Mucosa of stomach (tissue), 1 donor: ENCODE results near the gene PLEKHM3.

Experiments
- H3K27me3 ChIP-seq: one replicate; pipeline ENCODE4 v1.7.0; 2013; ENCODE audit warnings: mild to moderate bottlenecking, low read length; ENCODE audit not compliant: control insufficient read depth, insufficient read depth
- H3K36me3 ChIP-seq: one replicate; pipeline ENCODE4 v1.7.0; 2013; ENCODE audit warnings: low read length; ENCODE audit not compliant: control insufficient read depth, insufficient read depth
- H3K4me1 ChIP-seq: one replicate; pipeline ENCODE4 v1.7.0; 2013; ENCODE audit warnings: mild to moderate bottlenecking, low read length; ENCODE audit not compliant: control insufficient read depth, insufficient read depth
- H3K4me3 ChIP-seq: one replicate; pipeline ENCODE4 v1.7.0; 2013; ENCODE audit warnings: low read length
- H3K9ac ChIP-seq: one replicate; pipeline ENCODE4 v1.7.0; 2013; ENCODE audit warnings: mild to moderate bottlenecking, low read length, moderate library complexity
- H3K9me3 ChIP-seq: one replicate; pipeline ENCODE4 v1.7.0; 2013; ENCODE audit warnings: mild to moderate bottlenecking, low read length, moderate library complexity; ENCODE audit not compliant: control insufficient read depth
- donor health status: Pancreatic carcinoma.

The PLEKHM3 gene

GRCh38 chr2:207792244-207792785, 233.0 kb downstream of the PLEKHM3 start:
- Histone ChIP-seq H3K36me3 (no peaks in the 10 kb centered on the region), H3K27me3 (no peaks in the 10 kb centered on the region), H3K9me3 (no peaks in the 10 kb centered on the region), H3K4me1 (peaks cover 35% of the 10 kb centered on the region), H3K9ac (no peak overlapping the region), H3K4me3 (no peak overlapping the region)

GRCh38 chr2:207791579-207792243, 233.6 kb downstream of the PLEKHM3 start:
- H3K9me3 ChIP-seq, result no peaks in the 10 kb centered on the region
- H3K27me3 ChIP-seq, result no peaks in the 10 kb centered on the region
- H3K36me3 ChIP-seq, result no peaks in the 10 kb centered on the region
- H3K4me3 ChIP-seq, result no peak overlapping the region
- H3K4me1 ChIP-seq, result peaks cover 32% of the 10 kb centered on the region
- H3K9ac ChIP-seq, result no peak overlapping the region

- Histone ChIP-seq H3K27me3 (no peaks in the 10 kb centered on the region), H3K9me3 (no peaks in the 10 kb centered on the region), H3K4me3 (no peak overlapping the region), H3K36me3 (no peaks in the 10 kb centered on the region), H3K4me1 (peaks cover 26% of the 10 kb centered on the region), H3K9ac (no peak overlapping the region)
These were observed 234.4 kb downstream of the PLEKHM3 start for GRCh38 chr2:207790898-207791297.

GRCh38 chr2:207787800-207788199, 237.5 kb downstream of the PLEKHM3 start:
- no peak overlapping the region for H3K9ac ChIP-seq
- peaks cover 44% of the 10 kb centered on the region for H3K4me1 ChIP-seq
- no peaks in the 10 kb centered on the region for H3K27me3 ChIP-seq
- no peaks in the 10 kb centered on the region for H3K9me3 ChIP-seq
- H3K36me3 ChIP-seq, result no peaks in the 10 kb centered on the region
- no peak overlapping the region for H3K4me3 ChIP-seq

DNA sequence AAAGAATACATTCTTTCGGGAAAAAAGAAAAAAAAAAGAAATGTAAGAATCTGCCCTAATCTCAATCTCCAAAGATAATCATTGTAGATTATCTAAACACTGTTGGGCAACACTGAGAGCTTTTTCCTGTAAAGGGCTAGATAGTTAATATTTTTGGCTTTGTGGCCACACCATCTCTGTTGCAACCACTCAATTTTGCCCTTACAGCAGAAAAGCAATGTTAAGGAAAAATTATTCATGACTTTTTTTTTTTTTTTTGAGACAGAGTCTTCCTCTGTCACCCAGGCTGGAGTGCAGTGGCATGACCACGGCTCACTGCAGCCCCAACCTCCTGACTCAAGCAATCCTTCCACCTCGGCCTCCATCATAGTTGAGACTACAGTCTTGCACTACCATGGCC, 238.3 kb downstream of the PLEKHM3 start:
- Histone ChIP-seq H3K27me3 (no peaks in the 10 kb centered on the region), H3K36me3 (no peaks in the 10 kb centered on the region), H3K4me3 (no peak overlapping the region), H3K9me3 (no peaks in the 10 kb centered on the region), H3K9ac (no peak overlapping the region), H3K4me1 (peaks cover 46% of the 10 kb centered on the region)

- no peaks in the 10 kb centered on the region for H3K36me3 ChIP-seq
These were observed 240.4 kb downstream of the PLEKHM3 start for GRCh38 chr2:207784898-207785297.

GRCh38 chr2:207783514-207783913, 241.8 kb downstream of the PLEKHM3 start:
- peaks cover 49% of the 10 kb centered on the region for H3K4me1 ChIP-seq
- no peaks in the 10 kb centered on the region for H3K9me3 ChIP-seq
- H3K36me3 ChIP-seq, result no peaks in the 10 kb centered on the region
- H3K4me3 ChIP-seq, result no peak overlapping the region
- no peaks in the 10 kb centered on the region for H3K27me3 ChIP-seq
- no peak overlapping the region for H3K9ac ChIP-seq

More at GRCh38 chr2:207784898-207785297, 240.4 kb downstream of the PLEKHM3 start:
- H3K27me3 ChIP-seq, result no peaks in the 10 kb centered on the region
- no peak overlapping the region for H3K9ac ChIP-seq
- H3K4me3 ChIP-seq, result no peak overlapping the region
- no peaks in the 10 kb centered on the region for H3K9me3 ChIP-seq
- peaks cover 42% of the 10 kb centered on the region for H3K4me1 ChIP-seq

GRCh38 chr2:207782238-207783030, 242.9 kb downstream of the PLEKHM3 start:
- Histone ChIP-seq H3K9me3 (no peaks in the 10 kb centered on the region), H3K9ac (peak overlapping the region; percentile 30)

GRCh38 chr2:207779523-207779922, 245.8 kb downstream of the PLEKHM3 start:
- Histone ChIP-seq H3K4me1 (peaks cover 59% of the 10 kb centered on the region), H3K9ac (no peak overlapping the region), H3K36me3 (no peaks in the 10 kb centered on the region), H3K9me3 (no peaks in the 10 kb centered on the region), H3K27me3 (no peaks in the 10 kb centered on the region), H3K4me3 (no peak overlapping the region)

More at GRCh38 chr2:207782238-207783030, 242.9 kb downstream of the PLEKHM3 start:
- Histone ChIP-seq H3K27me3 (no peaks in the 10 kb centered on the region), H3K36me3 (no peaks in the 10 kb centered on the region), H3K4me1 (peaks cover 52% of the 10 kb centered on the region), H3K4me3 (no peak overlapping the region)

- H3K27me3 ChIP-seq, result no peaks in the 10 kb centered on the region
- H3K4me3 ChIP-seq, result no peak overlapping the region
- H3K9ac ChIP-seq, result peak overlapping the region; percentile 22
- H3K36me3 ChIP-seq, result no peaks in the 10 kb centered on the region
- no peaks in the 10 kb centered on the region for H3K9me3 ChIP-seq
- peaks cover 52% of the 10 kb centered on the region for H3K4me1 ChIP-seq
These were observed 246.9 kb downstream of the PLEKHM3 start for GRCh38 chr2:207778298-207778882.

- H3K9me3 ChIP-seq, result no peaks in the 10 kb centered on the region
- H3K27me3 ChIP-seq, result no peaks in the 10 kb centered on the region
- no peak overlapping the region for H3K9ac ChIP-seq
- peaks cover 40% of the 10 kb centered on the region for H3K4me1 ChIP-seq
- no peak overlapping the region for H3K4me3 ChIP-seq
- H3K36me3 ChIP-seq, result no peaks in the 10 kb centered on the region
These were observed 248.2 kb downstream of the PLEKHM3 start for GRCh38 chr2:207777124-207777523.

DNA sequence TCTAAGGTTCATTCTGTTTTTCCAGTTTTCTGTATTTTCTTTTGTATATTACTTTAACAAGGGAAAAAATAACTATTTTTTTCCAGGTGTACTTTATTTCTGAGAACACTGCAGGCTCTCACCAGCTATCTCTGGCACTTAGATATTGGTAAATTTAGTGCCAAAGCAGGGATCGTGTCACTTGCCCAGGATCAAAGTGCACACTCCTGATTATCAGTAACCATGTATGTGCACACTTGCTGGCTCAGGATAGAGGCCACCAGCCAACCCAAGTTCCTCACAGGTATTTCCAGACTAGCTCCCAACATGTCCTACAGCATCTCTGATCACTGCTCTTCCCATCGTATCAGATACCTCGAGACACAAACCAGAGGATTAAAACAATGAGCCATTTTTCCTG, 249.9 kb downstream of the PLEKHM3 start:
- peaks cover 40% of the 10 kb centered on the region for H3K4me1 ChIP-seq
- H3K27me3 ChIP-seq, result no peaks in the 10 kb centered on the region
- no peak overlapping the region for H3K4me3 ChIP-seq
- H3K36me3 ChIP-seq, result no peaks in the 10 kb centered on the region
- H3K9me3 ChIP-seq, result no peaks in the 10 kb centered on the region
- H3K9ac ChIP-seq, result no peak overlapping the region
